LoVo (cell line): Measurements from ENCODE around the gene GLG1.
"Not testable (repeated sequence)": the region's sequence is repeated elsewhere in the genome, so short reads cannot be mapped to it uniquely, and the experiment has no call there.

Experiments used
- DNase-seq: peaks from one replicate; pipeline ENCODE4 v3.0.0-alpha.2; 2016; ENCODE audit warnings: low spot score

The GLG1 gene

GRCh38 chr16:74606521-74607309 is at the start of gene GLG1:
GLG1 (minus strand) TSS chr16:74607114; CDS start chr16:74607094, 20 bp downstream.
- peak; percentile 92 for DNase-seq

GRCh38 chr16:74654536-74655050 is 47.7 kb upstream of the GLG1 start:
- DNase-seq = no peak

DNA sequence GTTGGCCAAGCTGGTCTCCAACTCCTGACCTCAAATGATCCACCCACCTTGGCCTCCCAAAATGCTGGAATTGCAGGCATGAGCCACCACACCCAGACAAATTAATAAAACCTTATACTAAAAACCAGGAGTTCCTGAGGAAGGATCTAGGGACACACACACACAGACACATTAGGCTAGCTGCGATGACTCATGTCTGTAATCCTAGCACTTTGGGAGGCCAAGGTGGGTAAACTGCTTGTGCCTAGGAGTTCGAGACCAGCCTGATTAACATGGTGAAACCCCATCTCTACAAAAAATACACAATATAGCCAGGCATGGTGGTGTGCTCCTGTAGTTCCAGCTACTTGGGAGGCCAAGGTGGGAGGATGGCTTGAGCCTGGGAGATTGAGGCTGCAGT is 46.0 kb upstream of the GLG1 start:
- not testable (repeated sequence) for DNase-seq

DNA sequence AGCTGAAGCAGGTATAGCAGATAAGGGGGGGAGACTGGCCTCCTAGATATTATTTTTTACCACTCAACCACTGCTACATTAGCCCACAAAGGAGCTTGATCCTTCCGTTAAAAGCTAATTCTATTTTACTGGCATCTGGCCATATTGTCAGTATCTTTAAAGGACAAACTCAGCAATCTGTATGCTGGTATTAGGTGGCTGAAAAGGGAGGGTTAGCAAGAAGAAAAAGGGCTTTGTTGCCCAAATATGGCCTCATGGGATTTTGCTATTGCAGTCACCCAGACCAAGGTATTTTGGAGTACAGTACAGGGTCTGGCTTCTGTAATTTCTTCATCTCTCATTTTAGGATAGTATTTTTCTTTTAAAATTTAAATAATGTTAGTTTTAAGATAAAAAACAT is 45.3 kb upstream of the GLG1 start:
- DNase-seq = no peak

- no peak for DNase-seq
These were observed 44.9 kb upstream of the GLG1 start for GRCh38 chr16:74651841-74652240.

GRCh38 chr16:74650966-74651567 is 44.2 kb upstream of the GLG1 start:
- DNase-seq = peak; percentile 4

DNA sequence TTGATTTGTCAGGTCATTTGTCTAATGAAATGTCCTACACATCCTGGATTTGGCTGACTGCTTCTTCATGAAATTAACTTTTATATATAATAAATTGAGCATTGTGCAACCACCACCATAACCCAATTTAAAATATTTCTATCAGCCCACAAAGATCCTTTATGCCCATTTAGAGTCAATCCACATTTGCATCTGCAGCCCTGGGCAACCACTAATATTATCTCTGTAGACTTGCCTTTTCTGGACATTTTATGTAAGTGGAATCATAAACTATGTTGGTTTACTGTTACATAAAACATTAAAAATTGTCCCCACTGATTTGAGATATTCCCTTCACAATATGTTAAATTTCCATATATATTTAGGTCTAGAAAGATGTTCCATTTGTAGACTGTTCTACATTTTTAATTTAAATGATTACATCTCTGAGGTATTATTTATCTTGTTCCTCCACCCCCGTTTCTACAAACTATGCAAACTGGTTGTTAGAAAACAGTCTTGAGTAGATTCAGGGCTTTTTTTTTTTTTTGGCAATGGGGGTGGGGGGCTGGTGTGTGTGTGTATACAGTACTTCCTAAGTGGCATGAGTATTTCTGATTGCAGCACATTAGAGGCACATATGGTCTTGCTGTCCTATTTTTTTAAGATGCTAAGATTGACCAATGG is 43.1 kb upstream of the GLG1 start:
- DNase-seq = no peak

GRCh38 chr16:74641969-74642368 is 35.1 kb upstream of the GLG1 start:
- no peak for DNase-seq

DNA sequence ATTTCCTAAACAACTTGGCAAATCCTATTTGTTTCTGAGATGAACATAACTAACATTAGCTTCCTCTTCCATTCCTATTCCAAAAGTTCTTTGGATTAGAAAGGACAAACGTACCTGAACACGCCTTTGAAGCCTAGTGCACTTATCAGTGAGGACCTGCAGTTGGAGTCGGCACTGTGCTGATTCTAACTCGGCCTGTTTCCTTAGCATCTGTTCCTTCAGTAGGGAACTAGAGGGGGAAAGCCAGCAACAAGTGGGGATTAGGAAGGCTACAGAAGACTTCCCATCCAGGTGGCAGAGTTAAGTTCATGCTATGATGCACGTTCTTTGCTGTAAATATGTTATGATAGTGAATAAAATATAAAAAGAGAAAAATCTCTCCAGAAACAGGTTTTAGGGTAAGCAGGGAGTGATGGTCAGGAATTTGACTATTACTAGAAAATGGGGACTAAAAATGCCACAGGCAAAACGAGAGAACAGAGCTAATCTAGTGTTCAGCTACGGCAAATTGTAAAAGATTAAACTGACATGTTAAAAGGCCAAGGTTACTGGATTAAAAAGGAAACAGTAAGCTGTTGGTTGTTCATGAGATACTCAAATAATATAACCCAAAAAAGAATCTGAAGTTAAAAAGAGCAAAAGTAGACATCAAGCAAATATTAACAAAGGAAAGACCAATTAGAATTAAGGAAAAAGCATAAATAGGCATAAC is 31.0 kb upstream of the GLG1 start:
- DNase-seq = no peak

GRCh38 chr16:74635303-74635702 is 28.4 kb upstream of the GLG1 start:
- no peak for DNase-seq

DNA sequence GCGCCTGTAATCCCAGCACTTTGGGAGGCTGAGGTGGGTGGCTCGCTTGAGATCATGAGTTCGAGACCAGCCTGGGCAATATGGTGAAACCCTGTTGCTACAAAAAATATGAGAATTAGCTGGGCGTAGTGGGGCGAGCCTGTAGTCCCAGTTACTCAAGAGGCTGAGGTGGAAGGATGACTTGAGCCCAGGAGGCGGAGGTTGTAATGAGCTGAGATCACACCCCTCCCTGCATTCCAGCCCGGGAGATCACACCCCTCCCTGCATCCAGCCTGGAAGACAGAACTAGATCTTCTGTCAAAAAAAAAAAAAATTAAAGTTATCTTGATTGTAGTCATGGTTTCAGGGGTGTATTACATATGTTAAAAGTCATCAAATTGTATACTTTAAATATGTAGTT is 26.8 kb upstream of the GLG1 start:
- no peak for DNase-seq

GRCh38 chr16:74627506-74628220 is 20.7 kb upstream of the GLG1 start:
- DNase-seq = no peak

- DNase-seq = no peak
These were observed 20.0 kb upstream of the GLG1 start for GRCh38 chr16:74626741-74627416.

- no peak for DNase-seq
These were observed 18.8 kb upstream of the GLG1 start for GRCh38 chr16:74625500-74626350.

DNA sequence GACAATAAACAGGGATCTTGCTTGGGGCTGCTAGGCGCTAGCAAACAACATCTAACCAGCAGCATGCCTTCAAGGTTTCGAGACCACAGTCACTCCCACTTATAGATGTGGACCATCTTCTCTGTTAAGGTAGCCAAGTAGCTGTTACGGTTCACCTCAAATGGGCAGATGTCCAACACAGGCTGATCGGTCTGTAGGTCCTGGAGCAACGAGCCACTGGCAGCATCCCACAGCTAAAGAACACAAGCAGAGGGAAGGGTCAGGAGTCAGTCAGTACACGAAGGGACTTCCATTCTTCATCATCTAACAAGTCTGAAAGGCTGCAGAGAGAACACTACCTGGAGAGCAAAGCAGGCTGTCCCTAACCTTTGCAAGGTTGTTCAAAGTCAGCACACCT is 16.9 kb upstream of the GLG1 start:
- DNase-seq = no peak

DNA sequence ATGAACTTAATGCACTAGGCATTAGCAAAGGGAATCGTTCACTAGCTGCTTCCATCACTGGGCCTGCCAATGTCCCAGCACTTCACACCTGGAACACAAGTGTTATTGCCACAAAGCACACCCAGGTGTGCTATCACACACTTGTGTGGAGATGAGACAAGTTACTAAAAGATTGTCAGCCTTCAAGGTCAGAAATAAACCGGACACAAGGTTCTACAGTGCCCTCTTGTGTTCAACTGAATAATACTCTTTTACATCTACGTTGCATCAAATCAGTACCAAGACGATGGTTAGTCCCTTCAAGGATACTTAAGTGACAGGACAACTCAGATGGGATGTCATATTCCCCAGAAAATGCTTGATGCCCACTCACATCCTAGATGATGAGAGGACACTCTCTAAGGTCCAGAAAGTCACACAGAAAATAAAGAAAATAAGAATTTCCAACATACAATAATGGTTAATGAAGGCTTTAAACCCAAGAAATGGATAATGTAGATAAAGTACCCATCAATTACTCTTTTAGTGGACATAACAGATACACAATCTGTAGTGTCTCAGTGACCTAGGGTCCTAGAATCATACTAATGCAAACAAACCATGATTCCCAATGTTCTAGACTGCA is 16.4 kb upstream of the GLG1 start:
- peak; percentile 33 for DNase-seq

DNA sequence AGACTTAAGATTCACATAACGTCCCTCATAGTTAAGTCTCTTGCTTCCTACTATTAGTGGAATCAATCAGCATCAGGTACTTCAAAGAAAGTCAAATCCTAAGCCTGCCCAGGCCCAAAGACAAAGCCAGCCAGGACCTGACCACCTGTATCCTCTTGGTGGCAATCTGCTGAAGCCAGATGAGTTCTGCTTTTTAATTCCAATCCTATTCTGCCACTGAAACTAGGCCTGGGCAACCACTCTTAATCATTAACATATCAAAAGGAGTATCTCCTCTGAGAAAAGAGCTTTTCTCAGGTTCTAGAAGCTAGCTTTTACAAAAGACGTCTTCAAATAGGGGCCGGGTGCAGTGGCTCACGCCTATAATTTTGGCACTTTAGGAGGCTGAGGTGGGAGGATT is 15.1 kb upstream of the GLG1 start:
- DNase-seq = no peak

- no peak for DNase-seq
These were observed 10.4 kb upstream of the GLG1 start for GRCh38 chr16:74617206-74617788.

DNA sequence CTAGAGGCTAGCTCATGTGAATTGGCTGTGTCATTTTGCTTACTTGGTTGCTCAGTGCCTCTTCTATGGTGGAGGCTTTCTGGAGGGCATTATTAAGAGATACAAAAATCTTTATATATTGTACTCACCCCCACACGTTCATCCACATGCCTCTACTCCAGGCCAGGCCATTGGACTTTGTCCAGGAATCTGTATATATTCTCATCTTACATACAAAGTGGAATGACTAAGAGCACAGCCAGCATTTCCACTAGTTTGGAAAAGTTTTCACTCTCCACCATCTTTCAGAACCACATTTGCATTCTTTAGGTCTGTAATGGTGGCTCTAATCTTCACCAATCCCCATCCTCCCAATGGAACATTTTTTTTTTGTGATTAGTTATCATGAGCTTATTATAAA is 4.8 kb upstream of the GLG1 start:
- no peak for DNase-seq
